Sciatic nerve (tissue), 2 donors: ENCODE results near the gene ILDR1. TPM values are rescaled to one million over a fixed set of nuclear protein-coding genes. Genes with fewer than 3 reads are reported as not detected.
"Not testable (repeated sequence)": the region's sequence is repeated elsewhere in the genome, so short reads cannot be mapped to it uniquely, and the experiment has no call there.

Experiments
- ATAC-seq: fragments of 200-7000 bp; cut with Tn5 transposase; one replicate; pipeline ENCODE4 v1.9.1; 2020; ENCODE audit warnings: mild to moderate bottlenecking, moderate library complexity
- DNase-seq: peaks from one replicate; pipeline ENCODE4 v3.0.0-alpha.2; 2020; ENCODE audit warnings: low spot score
- intact Hi-C: fragments of 100-400 bp; cut with DNase I; formaldehyde crosslinking; loops from one replicate; pipeline ENCODE4 v1.14.2; 2022
- total RNA-seq: library from RNA; stranded (reverse); fragmentation: NEBNext Ultra II Directional; extraction: Animal tissue kit (Norgen Biotek cat#: 25700); gene quantifications from one replicate; pipeline ENCODE4 v1.2.1, GENCODE V29; 2021
- donor health status: DM: no; HTN: no; CAD: no.
- donor health status: DM: no; HTN: no; CAD: no.

Gene ILDR1
- total RNA-seq = not detected

DNA sequence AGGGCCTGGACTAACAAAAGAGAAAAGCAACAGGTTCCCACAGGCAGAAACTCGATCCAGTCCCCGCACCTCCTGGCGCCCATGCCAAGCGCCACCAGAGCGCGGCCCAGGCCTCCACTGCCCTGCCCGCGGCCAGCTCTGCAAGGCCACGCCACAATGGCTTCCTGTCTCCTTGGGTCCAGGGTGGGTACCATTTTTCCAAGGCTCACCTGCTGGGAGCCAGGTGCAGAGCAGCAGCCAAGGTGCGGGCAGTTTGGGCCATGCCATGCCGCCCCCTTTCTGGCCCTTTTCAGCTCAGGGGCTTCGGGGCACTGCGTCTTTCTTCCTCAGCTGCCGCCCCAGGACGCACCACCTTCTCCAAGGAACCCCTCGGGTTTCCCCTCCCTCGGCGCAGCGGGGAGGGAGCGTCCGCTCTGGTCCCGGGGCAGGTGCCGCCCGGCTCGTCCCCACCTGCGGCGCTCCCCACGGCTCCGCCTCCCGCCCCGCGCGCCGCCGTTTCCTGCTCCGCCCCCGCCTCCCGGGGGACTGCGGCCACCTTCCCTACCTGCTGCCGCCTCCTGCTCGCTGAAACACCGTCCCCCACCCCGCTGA lies at the start of gene ILDR1:
Gene ILDR1, minus strand, starts transcription at position 437 of the 591 bp plus-strand sequence. Its CDS starts 170 bp downstream, at position 267.
- intact Hi-C loops = no loop called here
- DNase-seq (no peak), ATAC-seq (no peak)

DNA sequence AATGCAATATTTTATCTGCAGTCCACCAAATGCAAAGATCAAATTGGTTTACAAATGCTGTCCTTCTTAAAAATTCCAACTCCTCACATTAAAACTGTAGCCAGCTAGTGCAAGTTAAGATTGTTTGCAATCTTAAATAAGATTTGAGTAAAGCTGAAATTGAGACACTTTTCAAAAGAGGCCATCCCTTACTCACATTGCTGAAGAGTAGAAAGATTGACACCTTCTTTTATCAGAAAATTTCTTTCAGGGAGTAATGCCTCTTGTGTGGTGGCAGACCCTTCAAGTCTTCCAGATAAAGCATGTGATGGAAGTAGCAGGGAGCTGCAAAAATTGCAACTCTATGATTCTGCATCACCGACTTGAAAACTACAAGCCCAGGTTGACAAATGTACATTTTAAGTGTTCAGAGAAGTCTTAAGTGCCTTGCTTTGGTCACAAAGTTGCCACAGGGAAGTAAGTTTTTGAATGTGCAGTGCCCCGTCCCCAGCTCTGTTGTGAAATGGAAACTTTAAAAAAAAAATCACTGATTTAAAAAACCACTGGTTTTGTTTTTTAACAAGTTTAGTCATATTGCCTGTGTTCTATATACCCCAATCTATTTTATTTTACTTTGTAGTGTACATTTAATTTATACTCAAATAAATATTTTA lies 45.7 kb upstream of the ILDR1 start:
- ATAC-seq (peak; percentile 53), DNase-seq (no peak)
- intact Hi-C loops = no loop called here

DNA sequence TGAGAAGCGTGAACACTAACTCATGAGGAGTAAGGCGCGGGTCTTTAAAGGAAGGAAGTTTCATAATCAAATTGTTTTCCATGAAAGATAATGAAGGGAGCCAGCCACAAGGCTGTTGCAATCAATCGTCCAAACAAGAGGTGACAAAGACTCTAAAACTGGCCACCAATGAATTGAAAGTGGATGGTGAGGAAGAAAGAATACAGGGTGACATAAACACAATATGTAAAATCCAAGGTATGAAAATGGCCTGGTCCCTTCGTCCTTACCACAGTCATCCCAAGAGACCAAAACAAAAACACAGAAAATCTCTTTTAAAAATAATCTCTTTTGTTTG lies 45.1 kb upstream of the ILDR1 start:
- intact Hi-C loops = no loop called here
- DNase-seq (no peak), ATAC-seq (peak; percentile 47)

DNA sequence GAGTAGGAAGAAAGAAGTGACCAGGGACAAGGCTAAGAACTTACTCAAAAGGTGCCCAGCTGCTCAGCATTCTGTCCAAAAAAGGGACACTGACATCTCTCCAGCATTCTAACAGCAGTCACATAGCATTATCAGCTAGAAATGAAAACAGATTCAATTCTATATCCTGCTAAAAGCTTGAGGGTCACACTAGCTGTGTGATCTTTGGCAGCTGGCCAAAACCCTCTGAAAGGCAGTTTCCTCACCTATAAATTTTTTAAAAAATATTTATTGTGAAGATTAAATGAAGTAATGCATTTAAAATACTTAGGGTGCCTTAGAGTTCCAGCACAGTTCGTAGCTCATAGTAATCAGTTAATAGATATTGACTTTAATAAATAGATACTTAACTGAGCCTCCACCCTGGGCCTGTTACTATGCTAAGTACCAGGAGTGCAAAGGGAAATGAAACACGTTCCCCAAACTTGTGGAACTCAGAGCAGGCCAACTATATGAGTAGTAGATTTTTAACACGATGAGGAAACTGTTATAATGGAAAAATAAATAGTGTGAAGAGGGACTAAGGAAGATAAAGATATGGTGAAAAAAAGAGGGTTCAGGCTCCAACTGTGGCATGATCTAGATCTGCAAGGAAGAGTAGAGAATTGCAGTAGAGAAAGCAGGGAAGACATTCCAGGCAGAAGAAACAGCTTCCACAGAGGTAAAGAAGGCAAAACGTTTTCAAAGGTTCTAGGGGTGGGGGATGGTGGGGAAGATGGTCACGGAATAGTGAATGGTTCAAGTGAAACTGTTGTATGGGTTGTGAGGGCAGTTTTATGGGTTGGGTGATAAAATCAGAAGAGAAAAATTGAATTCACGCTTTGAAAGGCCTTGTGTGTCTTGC lies 44.5 kb upstream of the ILDR1 start:
- DNase-seq = no peak
- intact Hi-C loops = no loop called here

DNA sequence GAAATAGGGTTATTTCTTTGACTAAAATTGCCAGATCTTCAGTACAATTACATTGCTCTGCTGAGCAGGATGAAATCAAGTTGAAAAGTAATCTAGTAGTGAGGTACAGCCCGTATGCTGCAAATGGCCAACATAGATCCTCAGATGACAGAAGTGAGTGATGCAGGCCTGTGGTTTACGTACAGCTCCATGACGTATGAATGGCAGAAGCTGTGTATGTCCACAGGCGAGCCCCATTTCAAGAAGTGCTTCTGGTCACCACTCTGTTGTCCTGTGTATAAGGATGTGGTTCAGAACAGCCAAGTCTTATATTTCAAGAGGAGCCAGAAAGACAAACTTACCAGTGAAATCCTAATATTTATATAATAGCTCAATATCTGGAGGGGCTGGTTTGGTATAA lies 42.3 kb upstream of the ILDR1 start:
- intact Hi-C loops = no loop called here
- ATAC-seq (peak; percentile 58), DNase-seq (no peak)

More for the DNA sequence above, 44.5 kb upstream of the ILDR1 start:
- no peak for ATAC-seq

DNA sequence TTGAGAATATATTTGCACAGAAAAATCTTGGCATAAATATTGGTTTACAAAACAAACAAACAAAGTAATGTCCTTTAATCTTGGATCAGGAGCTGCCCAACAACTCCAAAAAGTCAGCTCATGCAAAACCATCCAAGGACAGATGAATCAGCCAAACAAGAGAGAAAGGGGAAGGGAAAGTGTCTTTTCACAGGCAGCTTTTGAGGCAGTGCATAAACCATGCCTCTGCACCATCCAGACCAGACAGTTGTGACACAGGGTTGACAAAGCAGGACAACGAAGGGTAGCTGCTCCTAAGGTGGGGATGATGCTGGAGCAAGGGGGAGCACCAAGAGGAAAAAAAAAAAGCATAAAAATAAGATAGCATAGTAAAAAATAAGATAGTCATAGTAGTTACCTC lies 41.9 kb upstream of the ILDR1 start:
- ATAC-seq = peak; percentile 67
- intact Hi-C loops = no loop called here
- DNase-seq = no peak

DNA sequence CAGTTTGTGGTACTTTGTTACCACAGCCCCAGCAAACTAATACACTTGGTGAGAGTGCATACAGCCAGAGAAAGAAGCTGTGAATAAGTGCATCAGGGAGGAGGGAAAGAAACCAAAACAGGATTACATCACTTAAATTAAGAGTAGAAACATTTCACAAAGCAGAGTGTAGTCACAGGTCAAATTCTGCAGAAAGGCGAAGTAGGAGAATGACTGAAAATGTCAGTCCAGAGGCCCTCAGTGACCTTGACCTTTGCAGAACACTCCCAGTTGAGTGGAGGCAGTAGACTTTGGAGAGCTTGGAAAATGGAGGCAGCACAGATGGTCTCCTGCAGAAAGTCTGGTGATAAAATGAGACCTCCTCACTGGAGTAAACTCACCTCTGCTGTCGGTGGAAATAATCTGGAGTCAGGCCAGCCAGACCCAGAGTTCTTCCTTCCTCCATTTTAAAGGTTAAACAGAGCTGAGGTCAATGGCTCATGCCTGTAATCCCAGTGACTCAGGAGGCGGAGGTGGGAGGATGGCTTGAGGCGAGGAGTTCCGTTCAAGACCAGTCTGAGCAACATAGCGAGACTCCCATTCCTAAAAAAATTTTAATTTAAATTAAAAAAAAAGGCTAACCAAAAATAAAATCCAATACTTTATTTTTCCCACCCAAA lies 38.1 kb upstream of the ILDR1 start:
- ATAC-seq = no peak
- intact Hi-C loops = no loop called here
- DNase-seq = no peak

DNA sequence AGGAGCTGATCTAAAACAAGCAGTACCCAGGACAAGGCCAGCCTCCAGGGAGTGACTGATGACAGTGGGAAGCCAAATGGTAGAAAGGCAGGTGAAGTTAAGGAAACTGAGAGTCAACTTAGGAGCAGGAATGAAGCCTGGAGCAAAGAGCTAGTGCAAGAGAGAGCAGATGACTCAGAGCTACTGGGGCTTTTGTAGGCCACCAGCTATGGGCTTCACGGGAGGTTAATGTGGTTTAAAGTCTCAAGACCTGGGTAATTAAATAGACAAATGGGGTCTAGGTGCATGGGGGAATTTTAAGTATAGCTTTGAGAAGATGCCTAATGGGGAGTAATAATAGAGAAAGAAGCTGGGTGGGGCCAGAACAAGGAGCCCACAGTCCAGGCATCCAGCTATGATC lies 36.2 kb upstream of the ILDR1 start:
- DNase-seq (no peak), ATAC-seq (no peak)
- intact Hi-C loops = no loop called here

DNA sequence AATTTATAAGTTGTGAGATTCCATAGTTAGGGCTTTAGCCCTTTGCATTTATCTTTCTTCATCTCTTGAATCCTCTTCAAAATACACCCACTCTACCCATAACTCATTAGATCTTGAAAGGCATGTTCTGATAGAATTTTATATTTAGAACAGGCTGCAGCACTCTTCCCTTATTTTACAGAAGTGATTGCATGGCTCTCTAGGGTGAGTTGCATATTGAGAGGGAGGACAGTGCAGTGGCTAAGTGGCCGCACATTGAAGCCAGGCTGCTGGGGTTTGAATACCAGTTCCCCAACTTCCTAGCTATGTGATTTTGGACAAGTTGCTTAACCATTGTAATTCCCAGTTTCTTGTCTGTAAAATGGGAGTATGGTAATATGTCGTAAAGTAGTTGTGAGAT lies 35.6 kb upstream of the ILDR1 start:
- ATAC-seq (no peak), DNase-seq (no peak)
- intact Hi-C loops = no loop called here

DNA sequence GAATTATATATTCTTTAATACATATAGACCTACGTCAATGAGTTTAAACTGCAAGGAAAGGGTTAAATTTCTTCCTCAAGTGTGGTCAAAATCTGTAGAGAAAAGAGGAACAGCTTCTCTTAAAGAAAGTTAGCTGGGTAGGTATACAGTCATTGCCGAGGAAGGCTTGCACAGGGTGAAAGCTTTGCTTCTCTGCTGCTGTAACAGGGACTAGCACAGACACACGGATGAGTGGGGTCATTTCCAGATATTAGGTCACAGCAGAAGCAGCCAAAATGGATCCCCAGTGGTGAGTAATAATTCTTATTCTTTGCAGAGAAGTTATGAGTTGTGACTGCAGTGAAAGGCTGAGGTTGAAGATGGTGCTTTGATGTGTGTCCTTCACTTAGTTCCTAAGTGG lies 33.2 kb upstream of the ILDR1 start, which contains the start of gene CD86:
Gene CD86, plus strand, starts transcription at position 148 of the 400 bp plus-strand sequence. Its CDS starts 128 bp downstream, at position 276.
- intact Hi-C loops = no loop called here
- no peak for DNase-seq
- ATAC-seq = peak; percentile 81

DNA sequence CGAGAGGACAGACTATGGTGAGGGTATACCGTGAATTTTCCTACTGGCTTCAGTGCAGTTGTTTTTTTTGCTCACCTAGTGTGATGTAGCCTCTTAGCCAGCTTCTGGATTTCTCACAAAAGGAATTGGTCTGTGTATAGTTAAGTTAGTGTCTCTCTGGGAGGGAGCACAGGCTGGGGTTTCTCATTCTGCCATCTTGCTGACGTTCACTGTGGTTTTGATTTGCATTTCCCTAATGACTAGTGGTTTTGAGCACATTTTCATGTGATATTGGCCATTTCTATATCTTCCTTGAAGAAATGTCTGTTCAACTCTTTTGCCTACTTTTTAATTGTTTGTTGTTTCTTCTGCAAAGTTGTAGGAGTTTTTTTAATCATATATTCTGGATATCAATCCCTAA lies 30.9 kb upstream of the ILDR1 start:
- ATAC-seq (no peak), DNase-seq (no peak)
- intact Hi-C loops = no loop called here

DNA sequence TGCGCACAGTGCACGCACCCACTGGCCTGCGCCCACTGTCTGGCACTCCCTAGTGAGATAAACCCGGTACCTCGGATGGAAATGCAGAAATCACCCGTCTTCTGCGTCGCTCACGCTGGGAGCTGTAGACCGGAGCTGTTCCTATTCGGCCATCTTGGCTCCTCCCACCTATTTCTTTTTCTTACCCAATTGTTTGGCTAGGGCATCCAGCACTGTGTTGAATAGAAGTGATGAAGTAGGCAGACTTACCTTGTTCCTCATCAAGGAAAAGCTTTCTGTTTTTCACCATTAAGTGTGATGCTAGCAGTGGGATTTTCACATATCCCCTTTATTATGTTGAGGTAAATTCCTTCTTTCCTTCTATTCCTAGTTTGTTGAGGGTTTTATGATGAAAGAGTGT lies 25.7 kb upstream of the ILDR1 start:
- intact Hi-C loops, DNase-seq, ATAC-seq: not testable (repeated sequence)

DNA sequence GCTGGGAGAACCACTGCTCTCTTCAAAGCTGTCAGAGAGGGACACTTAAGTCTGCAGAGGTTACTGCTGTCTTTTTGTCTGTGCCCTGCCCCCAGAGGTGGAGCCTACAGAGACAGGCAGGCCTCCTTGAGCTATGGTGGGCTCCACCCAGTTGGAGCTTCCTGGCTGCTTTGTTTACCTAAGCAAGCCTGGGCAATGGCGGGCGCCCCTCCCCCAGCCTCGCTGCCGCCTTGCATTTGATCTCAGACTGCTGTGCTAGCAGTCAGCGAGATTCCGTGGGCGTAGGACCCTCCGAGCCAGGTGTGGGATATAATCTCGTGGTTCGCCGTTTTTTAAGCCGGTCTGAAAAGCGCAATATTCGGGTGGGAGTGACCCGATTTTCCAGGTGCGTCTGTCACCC lies 25.2 kb upstream of the ILDR1 start:
- intact Hi-C loops, DNase-seq, ATAC-seq: not testable (repeated sequence)

DNA sequence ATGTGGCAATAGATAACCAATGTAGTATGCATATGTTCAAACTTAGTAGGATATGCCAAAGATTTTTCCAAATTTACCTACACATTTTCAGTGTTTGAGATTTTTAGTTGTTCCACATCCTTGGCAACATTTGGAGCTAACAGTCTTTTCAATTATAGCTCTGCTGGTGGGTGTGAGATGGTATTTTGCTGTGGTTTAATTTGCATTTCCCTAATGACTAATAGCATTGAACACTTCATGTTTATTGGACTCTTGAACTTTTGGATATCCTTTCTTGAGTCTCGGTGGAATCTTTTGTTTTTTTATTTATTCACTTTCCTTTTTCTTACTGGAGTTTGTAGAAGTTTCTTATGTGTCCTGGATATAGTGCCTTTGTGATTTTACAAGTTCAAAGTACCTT lies 11.0 kb upstream of the ILDR1 start:
- intact Hi-C loops = no loop called here
- no peak for ATAC-seq
- no peak for DNase-seq

DNA sequence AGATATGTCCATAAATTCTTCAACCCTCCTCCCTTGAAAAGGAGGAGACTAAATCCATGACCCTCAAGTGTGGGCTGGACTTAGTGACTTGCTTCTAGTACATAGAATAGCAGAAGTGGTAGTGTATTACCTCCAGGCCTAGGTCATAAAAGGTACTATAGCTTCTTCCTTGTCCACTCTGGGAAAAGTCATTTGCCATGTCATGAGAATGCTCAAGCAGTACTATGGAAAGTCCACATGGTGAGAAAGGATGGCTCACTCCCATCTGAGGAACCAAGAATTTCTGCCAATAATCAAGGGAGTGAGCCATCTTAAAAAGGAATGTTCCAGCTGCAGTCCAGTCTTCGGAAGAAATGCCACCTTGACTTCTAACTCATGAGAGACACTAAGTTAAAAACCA lies 10.5 kb upstream of the ILDR1 start:
- intact Hi-C loops = no loop called here
- DNase-seq = no peak
- ATAC-seq = no peak

DNA sequence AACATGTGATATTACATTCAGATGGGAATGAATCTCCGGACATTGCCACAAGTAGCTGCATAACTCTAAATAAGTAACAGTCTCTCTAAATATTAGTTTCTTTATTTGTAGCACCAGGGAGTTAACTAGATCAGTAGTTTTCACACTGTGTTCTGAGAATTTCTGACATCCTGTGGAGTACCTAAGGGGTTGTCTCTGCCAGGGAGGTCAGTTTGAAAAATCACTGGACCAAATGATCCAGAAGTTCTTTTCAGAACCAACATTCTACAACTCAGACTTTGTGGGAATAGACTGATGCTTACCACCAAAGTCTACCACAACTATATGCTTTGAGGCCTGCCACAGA lies 9.0 kb upstream of the ILDR1 start:
- intact Hi-C loops = no loop called here
- no peak for DNase-seq
- ATAC-seq = no peak

DNA sequence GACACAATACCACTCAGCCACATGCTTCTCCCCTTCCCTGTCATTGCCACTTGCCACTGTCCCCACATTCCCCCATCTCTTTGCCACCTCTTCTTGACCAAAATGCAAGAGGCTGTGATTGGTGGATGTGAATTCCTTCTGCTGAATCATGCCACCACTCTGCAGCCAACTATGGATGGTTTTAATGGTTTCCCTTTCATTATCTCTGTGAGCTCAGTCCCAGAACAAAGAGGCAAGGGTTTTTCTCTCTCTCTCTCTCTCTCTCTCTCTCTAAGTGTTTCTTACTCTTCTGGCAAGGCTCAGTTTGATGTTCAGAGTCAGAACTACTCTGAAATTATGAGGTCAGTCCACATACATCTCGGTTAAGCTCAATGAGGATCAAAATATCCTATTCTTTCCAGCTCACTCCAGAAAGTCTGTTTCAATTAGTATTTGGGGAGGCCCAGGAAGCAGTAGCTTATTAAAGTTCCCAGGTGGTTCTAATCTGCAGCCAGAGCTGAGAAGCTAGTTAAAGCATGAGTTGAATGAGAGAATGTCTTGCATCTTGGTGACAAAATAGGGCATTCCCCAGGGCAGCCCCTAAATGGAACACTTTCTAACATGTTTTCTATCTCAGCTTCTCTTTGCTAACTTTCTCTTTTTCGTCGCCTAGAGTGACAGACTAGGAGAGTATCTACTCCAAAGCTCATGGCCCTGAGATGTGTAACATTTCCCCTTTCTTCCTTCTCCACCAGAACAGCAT lies 8.5 kb upstream of the ILDR1 start:
- DNase-seq = no peak
- intact Hi-C loops = no loop called here
- ATAC-seq = no peak

DNA sequence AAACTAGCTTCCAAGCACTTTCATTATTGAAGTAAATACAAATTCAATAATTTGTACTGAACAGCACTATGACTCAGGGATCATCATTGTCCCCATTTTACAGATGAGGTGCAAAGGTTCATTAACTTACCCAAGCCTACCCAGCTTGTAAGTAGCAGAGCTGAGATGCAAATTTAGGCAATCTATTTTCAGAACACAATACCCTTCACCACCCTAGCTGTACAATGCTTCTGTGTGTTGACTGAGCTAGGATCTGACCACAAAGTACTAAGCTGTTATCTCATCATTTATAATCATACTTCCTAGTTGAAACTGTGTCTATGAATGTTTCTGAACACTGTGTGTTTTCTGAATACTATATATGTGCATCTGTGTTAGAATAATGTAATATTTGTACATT lies 3.2 kb upstream of the ILDR1 start:
- ATAC-seq = no peak
- intact Hi-C loops = no loop called here

DNA sequence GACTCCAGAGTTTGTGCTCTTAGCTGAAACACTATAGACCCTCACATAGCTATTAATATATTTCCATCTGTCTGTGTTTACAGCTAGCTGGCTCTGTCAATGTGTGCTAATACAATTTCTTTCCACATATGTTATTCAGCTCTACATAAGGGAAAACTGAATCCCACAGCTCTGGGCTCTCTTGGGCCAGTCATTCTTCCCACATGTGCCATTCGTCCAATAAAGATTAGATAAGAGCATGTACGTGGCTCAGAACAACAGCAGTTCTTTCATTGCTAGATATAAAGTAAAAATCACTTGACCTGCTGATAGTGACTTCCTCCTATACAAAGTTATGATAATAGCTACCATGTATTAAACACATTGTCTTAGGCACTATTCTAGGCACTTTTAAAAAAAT lies 2.8 kb upstream of the ILDR1 start:
- ATAC-seq (no peak), DNase-seq (no peak)
- intact Hi-C loops = no loop called here

More for the DNA sequence above, 3.2 kb upstream of the ILDR1 start:
- DNase-seq = no peak
